ENCODE results near the gene SMARCC2.

Gene SMARCC2

GRCh38 chr12:56189099-56189917, at the start of gene SMARCC2:
TSS of gene SMARCC2 (minus strand) at chr12:56189483. CDS start at chr12:56189461, 22 bp downstream.
- DNase-seq = peak; percentile 70

GRCh38 chr12:56237552-56237951, 48.3 kb upstream of the SMARCC2 start:
- no peak for DNase-seq

GRCh38 chr12:56236985-56237384, 47.7 kb upstream of the SMARCC2 start:
- no peak for DNase-seq

GRCh38 chr12:56236091-56236490, 46.8 kb upstream of the SMARCC2 start:
- DNase-seq = no peak

- no peak for DNase-seq
Observed at GRCh38 chr12:56234746-56235436, 45.6 kb upstream of the SMARCC2 start.

- no peak for DNase-seq
Observed at GRCh38 chr12:56231184-56231582, 41.9 kb upstream of the SMARCC2 start.

- DNase-seq = no peak
Observed at GRCh38 chr12:56230432-56231183, 41.3 kb upstream of the SMARCC2 start.

GRCh38 chr12:56229916-56230431, 40.7 kb upstream of the SMARCC2 start, which contains the start of gene SLC39A5:
TSS of gene SLC39A5 (plus strand) at chr12:56230051. CDS start at chr12:56231275, 1,224 bp downstream.
- DNase-seq = no peak

- DNase-seq = no peak
Observed at GRCh38 chr12:56229082-56229481, 39.8 kb upstream of the SMARCC2 start.

- DNase-seq = no peak
Observed at GRCh38 chr12:56224954-56225353, 35.7 kb upstream of the SMARCC2 start.

GRCh38 chr12:56224102-56224701, 34.9 kb upstream of the SMARCC2 start, which contains the start of gene NABP2:
TSS of gene NABP2 (plus strand) at chr12:56224342. CDS start at chr12:56224857, 515 bp downstream.
- DNase-seq = peak; percentile 92

GRCh38 chr12:56223571-56224101, 34.4 kb upstream of the SMARCC2 start:
- no peak for DNase-seq

GRCh38 chr12:56222531-56222895, 33.2 kb upstream of the SMARCC2 start:
- no peak for DNase-seq

- DNase-seq = peak; percentile 87
Observed at GRCh38 chr12:56221757-56222530, 32.7 kb upstream of the SMARCC2 start, which contains the start of gene RNF41. TSS of gene RNF41 (minus strand) at chr12:56221922. CDS start at chr12:56214047, 7,875 bp downstream.

GRCh38 chr12:56221232-56221756, 32.0 kb upstream of the SMARCC2 start:
- no peak for DNase-seq

GRCh38 chr12:56220611-56221231, 31.4 kb upstream of the SMARCC2 start:
- no peak for DNase-seq

- DNase-seq = no peak
Observed at GRCh38 chr12:56219840-56220239, 30.6 kb upstream of the SMARCC2 start.

- no peak for DNase-seq
Observed at GRCh38 chr12:56216461-56216860, 27.2 kb upstream of the SMARCC2 start.

- no peak for DNase-seq
Observed at GRCh38 chr12:56213878-56214277, 24.6 kb upstream of the SMARCC2 start.

GRCh38 chr12:56212361-56212760, 23.1 kb upstream of the SMARCC2 start:
- no peak for DNase-seq

- no peak for DNase-seq
Observed at GRCh38 chr12:56208006-56208405, 18.7 kb upstream of the SMARCC2 start.
